GM18505 (cell line): ENCODE measurements around the gene MPDZ.

Experiments used
- ATAC-seq: cut with Tn5 transposase; IDR thresholded peaks from one replicate; pipeline ENCODE4 v1.9.1; 2021; ENCODE audit not compliant: unreplicated experiment
- POLR2A ChIP-seq: IDR thresholded peaks from 4 replicates; pipeline ENCODE4 v1.6.1; 2011; ENCODE audit warnings: borderline replicate concordance; ENCODE audit not compliant: insufficient read depth, insufficient read length; ENCODE audit errors: extremely low read depth

Gene MPDZ

DNA sequence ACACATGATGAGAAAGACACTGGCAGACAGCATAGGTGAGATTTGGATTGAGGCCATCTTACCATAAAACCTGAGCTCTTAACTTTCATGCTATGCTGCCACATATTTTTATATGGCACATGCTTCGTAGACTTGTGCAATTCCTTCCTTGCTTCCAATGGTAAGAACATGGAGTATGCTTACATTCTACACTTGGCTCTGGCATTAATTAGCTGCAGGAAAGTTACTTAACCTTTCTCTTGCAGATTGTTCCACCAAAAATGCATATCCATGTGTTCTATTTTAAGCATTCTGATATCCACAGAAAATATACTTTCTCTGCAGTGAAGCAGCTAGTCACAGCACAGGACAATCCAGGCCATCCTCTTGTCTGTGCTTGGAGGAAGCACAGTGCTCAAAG is 119.4 kb downstream of the MPDZ start:
- no peak for ATAC-seq

GRCh38 chr9:13158986-13159385 is 120.5 kb downstream of the MPDZ start:
- no peak for ATAC-seq

More for the DNA sequence above, 119.4 kb downstream of the MPDZ start:
- no peak for TF ChIP-seq POLR2A

DNA sequence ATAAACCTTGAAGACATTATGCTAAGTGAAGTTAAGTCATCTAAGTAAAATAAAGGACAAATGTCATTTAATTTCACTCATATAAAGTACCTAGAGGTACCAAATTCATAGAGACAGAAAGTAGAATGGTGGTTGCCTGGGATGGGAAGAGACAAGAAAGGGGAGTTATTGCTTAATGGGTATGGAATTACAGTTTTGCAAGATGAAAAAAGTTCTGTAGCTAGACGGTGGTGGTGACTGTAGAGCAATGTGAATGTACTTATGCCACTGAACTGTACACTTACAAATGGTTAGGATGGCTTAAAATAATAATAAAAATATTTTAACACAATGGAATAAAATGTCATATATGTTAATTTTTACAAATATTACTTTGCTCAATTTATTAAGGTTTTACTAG is 128.0 kb downstream of the MPDZ start:
- ATAC-seq: no peak
- no peak for TF ChIP-seq POLR2A

More at GRCh38 chr9:13158986-13159385, 120.5 kb downstream of the MPDZ start:
- no peak for TF ChIP-seq POLR2A

- no peak for ATAC-seq
- no peak for TF ChIP-seq POLR2A
Observed at GRCh38 chr9:13149454-13149853, 130.0 kb downstream of the MPDZ start.

GRCh38 chr9:13146840-13147239 is 132.7 kb downstream of the MPDZ start:
- TF ChIP-seq POLR2A: no peak
- ATAC-seq: no peak

DNA sequence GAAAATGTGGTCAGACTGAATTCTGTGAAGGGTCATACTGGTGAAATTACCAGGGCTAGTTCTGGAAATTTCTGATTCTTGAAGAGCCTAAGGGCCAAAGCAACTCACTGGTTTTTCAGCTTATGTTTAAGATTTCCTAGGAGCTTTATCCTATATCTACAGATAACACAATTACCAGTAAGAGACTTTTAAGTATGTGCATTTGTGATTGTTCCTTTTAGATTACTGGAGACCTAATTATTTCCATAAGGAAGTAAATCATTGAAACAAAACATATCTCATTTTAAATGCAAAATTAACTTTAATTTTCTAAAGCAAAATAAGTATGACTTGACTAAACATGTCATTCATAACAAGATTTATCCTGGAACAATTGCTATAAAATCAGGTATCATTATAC is 134.2 kb downstream of the MPDZ start:
- no peak for TF ChIP-seq POLR2A
- no peak for ATAC-seq

DNA sequence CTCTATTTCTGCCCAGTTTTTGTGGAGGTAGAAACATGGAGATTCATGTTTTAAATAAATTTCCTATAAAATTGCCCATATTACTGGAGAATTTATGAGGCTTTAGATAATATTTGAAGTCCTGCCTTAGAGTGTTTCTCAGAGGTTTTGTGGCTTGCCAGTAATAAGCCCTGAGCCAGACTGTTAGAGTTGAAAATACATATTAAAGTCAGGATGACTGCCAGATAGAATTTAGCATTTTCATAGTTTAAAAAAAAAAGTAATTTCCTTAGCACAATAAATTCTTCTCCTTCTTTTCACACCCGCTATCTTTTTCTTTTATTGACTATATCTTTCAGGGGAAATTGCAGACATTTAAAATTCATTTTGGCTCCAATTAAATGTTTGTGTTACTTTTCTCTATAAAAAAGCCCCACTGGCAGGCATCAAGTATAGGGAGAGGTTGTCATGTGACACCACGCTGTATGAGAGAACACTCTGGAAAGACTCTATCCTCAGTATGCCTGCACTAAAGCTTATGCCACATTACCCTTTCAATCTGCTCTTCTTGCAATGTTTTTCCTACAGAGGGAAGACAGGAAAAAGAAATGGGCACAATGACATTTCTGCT is 135.2 kb downstream of the MPDZ start:
- TF ChIP-seq POLR2A: no peak

DNA sequence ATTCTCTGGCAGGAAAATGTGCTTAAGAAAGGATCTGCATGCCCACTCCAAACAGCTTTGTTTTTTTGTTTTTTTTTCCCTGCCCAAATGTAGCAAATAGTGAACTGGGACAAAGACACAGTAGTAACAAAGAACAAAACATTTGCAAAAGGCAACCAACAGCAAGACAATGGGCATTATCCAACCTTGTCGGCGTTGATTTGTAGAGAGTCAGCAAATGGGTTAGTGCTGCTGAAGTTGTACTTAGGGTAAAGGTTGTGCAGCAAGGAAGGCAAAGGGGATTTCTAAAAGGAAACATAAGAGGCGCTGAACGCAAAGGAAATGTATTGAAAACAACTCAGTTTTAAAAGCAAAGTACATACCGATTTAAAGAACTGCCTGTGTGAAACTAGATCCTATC is 136.2 kb downstream of the MPDZ start:
- ATAC-seq: no peak
- TF ChIP-seq POLR2A: no peak

More for the DNA sequence above, 135.2 kb downstream of the MPDZ start:
- ATAC-seq: no peak

DNA sequence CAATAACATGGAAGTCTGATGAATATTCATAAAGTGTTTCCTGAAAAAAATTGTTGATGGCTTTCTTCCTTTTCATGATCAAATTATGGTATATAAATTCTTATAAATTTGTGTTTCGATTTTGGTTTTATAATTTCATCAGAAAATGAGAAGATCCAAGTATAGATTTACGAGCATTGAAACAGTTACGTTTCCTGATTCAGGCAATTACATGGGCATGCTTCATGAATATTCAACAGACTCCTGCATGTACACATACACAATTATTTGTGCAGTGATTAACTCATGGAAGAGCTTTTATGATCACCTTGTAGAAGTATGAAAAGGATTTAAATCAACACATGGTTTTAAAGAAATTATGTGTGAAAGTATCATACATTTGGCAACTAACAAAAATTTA is 136.7 kb downstream of the MPDZ start:
- ATAC-seq: no peak
- TF ChIP-seq POLR2A: no peak

DNA sequence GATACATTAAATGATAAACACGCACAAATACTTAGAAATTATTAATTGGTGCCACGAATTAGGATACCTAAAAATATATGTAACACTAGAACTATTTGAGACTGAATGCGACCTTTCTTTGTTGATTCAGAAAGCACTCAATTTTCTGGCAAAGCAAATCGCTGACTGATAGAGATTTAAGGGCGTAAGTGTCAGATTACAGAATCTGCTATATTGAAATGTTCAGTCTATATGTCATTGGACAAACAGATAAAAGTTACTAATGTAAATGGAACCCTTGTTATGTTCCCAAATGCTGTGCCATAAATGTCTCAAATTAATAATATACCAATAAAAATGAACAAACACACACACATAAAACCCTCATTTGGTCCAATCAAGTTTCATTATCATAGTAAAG is 137.9 kb downstream of the MPDZ start:
- ATAC-seq: no peak
- no peak for TF ChIP-seq POLR2A

DNA sequence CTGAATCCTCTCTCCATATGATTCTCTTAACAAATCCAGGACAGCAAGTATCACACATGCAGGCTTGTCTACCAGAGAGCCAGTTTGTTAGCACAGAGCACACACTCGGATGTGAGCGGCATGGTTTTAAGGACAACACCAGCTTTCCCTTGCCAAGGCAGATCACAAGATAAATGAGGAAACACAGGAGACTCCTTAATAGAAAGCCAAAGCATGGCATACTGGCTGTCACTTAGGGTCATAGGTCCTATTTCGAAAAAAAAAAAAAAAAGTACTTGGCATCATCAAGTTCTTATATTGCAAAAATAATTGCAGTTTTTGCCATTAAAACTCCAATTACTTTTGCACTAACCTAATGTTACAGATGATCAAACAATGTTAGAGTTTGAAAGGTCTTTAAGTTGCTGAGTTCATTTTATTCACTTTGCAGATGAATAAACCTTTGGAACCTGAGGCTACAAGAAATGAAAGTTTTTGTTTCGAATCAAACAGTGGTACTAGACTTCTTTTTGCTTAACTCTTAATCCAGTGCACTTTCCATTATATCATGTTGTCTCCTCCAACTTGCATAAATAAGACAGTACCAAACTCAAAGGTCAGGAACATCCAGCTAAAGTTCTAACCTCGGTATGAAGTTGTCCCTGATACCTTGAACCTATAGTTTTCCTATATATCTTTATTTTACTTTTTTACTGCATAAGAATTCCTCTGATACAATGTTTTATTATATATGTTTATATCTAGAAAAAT is 138.5 kb downstream of the MPDZ start:
- no peak for TF ChIP-seq POLR2A
- ATAC-seq: no peak

- ATAC-seq: no peak
- TF ChIP-seq POLR2A: no peak
Observed at GRCh38 chr9:13139641-13140171, 139.8 kb downstream of the MPDZ start.

GRCh38 chr9:13137426-13137825 is 142.1 kb downstream of the MPDZ start:
- ATAC-seq: no peak
- TF ChIP-seq POLR2A: no peak

- no peak for ATAC-seq
- no peak for TF ChIP-seq POLR2A
Observed at GRCh38 chr9:13131991-13132390, 147.5 kb downstream of the MPDZ start.
